ENCODE results near the gene MED31. TPM values are rescaled to one million over a fixed set of nuclear protein-coding genes. Genes with fewer than 3 reads are reported as not detected.

MED31 gene
- total and polyA plus RNA-seq, 2 experiments from 2014 or later = 5.5 to 49.3 TPM

GRCh38 chr17:6671431-6671830 lies 20.0 kb upstream of the MED31 start (continued):
- TF ChIP-seq, protein P1, sequence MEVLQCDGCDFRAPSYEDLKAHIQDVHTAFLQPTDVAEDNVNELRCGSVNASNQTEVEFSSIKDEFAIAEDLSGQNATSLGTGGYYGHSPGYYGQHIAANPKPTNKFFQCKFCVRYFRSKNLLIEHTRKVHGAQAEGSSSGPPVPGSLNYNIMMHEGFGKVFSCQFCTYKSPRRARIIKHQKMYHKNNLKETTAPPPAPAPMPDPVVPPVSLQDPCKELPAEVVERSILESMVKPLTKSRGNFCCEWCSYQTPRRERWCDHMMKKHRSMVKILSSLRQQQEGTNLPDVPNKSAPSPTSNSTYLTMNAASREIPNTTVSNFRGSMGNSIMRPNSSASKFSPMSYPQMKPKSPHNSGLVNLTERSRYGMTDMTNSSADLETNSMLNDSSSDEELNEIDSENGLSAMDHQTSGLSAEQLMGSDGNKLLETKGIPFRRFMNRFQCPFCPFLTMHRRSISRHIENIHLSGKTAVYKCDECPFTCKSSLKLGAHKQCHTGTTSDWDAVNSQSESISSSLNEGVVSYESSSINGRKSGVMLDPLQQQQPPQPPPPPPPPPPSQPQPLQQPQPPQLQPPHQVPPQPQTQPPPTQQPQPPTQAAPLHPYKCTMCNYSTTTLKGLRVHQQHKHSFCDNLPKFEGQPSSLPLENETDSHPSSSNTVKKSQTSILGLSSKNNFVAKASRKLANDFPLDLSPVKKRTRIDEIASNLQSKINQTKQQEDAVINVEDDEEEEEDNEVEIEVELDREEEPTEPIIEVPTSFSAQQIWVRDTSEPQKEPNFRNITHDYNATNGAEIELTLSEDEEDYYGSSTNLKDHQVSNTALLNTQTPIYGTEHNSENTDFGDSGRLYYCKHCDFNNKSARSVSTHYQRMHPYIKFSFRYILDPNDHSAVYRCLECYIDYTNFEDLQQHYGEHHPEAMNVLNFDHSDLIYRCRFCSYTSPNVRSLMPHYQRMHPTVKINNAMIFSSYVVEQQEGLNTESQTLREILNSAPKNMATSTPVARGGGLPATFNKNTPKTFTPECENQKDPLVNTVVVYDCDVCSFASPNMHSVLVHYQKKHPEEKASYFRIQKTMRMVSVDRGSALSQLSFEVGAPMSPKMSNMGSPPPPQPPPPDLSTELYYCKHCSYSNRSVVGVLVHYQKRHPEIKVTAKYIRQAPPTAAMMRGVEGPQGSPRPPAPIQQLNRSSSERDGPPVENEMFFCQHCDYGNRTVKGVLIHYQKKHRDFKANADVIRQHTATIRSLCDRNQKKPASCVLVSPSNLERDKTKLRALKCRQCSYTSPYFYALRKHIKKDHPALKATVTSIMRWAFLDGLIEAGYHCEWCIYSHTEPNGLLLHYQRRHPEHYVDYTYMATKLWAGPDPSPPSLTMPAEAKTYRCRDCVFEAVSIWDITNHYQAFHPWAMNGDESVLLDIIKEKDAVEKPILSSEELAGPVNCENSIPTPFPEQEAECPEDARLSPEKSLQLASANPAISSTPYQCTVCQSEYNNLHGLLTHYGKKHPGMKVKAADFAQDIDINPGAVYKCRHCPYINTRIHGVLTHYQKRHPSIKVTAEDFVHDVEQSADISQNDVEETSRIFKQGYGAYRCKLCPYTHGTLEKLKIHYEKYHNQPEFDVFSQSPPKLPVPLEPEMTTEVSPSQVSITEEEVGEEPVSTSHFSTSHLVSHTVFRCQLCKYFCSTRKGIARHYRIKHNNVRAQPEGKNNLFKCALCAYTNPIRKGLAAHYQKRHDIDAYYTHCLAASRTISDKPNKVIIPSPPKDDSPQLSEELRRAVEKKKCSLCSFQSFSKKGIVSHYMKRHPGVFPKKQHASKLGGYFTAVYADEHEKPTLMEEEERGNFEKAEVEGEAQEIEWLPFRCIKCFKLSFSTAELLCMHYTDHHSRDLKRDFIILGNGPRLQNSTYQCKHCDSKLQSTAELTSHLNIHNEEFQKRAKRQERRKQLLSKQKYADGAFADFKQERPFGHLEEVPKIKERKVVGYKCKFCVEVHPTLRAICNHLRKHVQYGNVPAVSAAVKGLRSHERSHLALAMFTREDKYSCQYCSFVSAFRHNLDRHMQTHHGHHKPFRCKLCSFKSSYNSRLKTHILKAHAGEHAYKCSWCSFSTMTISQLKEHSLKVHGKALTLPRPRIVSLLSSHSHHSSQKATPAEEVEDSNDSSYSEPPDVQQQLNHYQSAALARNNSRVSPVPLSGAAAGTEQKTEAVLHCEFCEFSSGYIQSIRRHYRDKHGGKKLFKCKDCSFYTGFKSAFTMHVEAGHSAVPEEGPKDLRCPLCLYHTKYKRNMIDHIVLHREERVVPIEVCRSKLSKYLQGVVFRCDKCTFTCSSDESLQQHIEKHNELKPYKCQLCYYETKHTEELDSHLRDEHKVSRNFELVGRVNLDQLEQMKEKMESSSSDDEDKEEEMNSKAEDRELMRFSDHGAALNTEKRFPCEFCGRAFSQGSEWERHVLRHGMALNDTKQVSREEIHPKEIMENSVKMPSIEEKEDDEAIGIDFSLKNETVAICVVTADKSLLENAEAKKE (CRISPR knock-in tag; IDR thresholded peaks at IDR 0.05) = no peak
- no peak for TF ChIP-seq ZNF331 (CRISPR knock-in tag; IDR thresholded peaks at IDR 0.05; ENCODE audit: low read depth)

DNA sequence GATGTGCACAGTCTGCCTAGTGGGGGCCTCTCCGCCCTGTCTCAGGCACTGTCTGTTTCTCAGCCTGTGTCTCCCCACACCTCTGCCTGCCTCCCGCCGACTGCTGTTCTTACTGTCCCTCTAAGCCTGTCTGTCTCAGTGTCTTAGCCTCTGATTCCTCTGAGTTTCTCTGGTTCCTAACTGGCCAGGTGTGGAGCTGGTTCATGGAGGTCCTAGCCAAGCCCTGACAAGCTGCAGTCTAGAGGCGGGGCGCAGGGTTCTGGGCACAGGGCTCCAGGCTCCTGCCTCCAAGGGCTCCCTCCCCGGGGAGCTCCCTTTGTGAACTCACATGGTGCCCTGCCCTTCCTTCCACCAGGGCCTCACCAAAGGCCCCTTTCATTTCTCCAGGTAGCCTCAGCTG lies 19.6 kb upstream of the MED31 start:
- TF ChIP-seq, protein P1 (CRISPR knock-in tag; IDR thresholded peaks at IDR 0.05) = no peak
- Histone ChIP-seq H3K4me2 (no peak overlapping the region), H3K4me1 (ENCODE audit: insufficient read depth) (no peaks in the 10 kb centered on the region; the same call in 1 of the 2 replicates), H3K9me2 (ENCODE audit: insufficient read depth) (no peaks in the 10 kb centered on the region), H3K79me2 (replicated peaks; ENCODE audit: insufficient read depth) (no peaks in the 10 kb centered on the region), H3F3A (replicated peaks; ENCODE audit: low read depth) (no peaks in the 10 kb centered on the region), H3K4me3 (no peak overlapping the region), H3K27me3 (ENCODE audit: insufficient read depth) (no peaks in the 10 kb centered on the region), H4K20me1 (replicated peaks; ENCODE audit: insufficient read depth) (no peaks in the 10 kb centered on the region), H2AFZ (no peak overlapping the region), H3K36me3 (ENCODE audit: insufficient read depth) (no peaks in the 10 kb centered on the region), H3K27ac (ENCODE audit: low read depth) (no peak overlapping the region)
- Mint-ChIP-seq H3K4me3 (no peak overlapping the region), H3K9me3 (no peaks in the 10 kb centered on the region), H3K36me3 (ENCODE audit: low read depth) (no peaks in the 10 kb centered on the region), H3K4me1 (peaks cover 8% of the 10 kb centered on the region; the same call in 2 of the 3 replicates), H3K27ac (no peak overlapping the region), H3K27me3 (ENCODE audit: insufficient read depth, low read depth, poor library complexity) (peaks cover 6% of the 10 kb centered on the region)
- DNase-seq (ENCODE audit: low spot score) (no peak), ATAC-seq (no peak)
